Occipital lobe (tissue), 2 donors: Measurements from ENCODE around the gene SUCLG2. TPM values are rescaled to one million over a fixed set of nuclear protein-coding genes. Genes with fewer than 3 reads are reported as not detected.
A peak's percentile ranks its signal among the peaks of the same experiment; 100 is the strongest.

ENCODE experiments used
- DNase-seq: peaks from one replicate; lab custom pipeline; 2025; lab: John Stamatoyannopoulos, UW
- total RNA-seq: library from RNA; depleted of rRNA; stranded (reverse); fragments of >200 nt; gene quantifications from one replicate; pipeline ENCODE4 v1.2.3, GENCODE V29; 2014

Gene SUCLG2
- total RNA-seq, 1 donor from 2014 or later: 9.7 TPM

DNA sequence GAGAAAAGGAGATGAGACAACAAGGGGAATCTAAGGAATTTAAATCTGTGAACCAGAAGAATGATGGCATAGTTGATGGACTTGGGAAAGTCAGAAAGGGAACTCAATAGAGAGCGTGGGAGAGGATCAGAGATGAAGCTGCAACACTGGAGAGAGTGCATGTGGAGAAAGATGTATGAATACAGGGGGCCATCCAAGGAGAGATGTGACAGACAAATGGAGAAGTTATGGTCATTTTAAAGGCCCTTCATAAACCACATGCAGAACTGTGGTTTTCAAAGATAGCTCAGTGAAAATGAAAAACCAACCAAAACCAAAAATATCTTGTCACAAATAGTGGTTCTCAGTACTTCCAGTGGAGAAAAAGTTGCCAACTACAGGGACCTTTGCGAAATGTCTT is 265.2 kb downstream of the SUCLG2 start:
- no peak for DNase-seq

DNA sequence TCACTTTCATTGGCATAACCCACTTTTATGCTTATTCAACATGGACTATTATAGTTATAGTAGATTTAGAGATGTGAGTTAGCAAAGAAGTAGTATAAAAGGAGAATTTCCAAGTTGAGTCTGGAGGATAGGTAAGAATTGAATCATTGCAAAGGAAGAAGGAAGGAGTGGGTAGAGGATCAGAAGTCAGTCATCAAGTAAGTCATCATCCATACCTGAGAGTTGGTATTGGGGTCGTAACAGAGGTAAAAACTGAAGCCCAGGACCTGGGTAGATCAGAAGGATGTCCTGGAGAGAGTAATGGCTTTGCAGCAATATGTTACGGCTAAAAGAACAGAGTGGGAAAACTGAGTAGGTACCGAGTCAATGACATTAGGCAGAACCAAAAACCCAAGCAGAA is 265.7 kb downstream of the SUCLG2 start:
- DNase-seq: no peak

DNA sequence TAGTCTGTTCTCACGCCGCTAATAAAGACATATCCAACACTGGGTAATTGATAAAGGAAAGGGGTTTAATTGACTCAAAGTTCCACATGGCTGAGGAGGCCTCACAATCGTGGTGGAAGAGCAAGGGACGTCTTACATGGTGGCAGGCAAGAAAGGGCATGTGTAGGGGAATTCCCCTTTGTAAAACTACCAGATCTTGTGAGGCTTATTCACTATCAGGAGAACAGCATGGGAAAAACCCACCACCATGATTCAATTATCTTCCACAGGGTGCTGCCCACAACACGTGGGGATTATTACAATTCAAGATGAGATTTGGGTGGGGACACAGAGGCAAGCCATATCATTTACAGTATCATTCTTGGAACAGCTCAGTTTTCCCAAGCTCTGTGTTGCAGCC is 268.0 kb downstream of the SUCLG2 start:
- no peak for DNase-seq

DNA sequence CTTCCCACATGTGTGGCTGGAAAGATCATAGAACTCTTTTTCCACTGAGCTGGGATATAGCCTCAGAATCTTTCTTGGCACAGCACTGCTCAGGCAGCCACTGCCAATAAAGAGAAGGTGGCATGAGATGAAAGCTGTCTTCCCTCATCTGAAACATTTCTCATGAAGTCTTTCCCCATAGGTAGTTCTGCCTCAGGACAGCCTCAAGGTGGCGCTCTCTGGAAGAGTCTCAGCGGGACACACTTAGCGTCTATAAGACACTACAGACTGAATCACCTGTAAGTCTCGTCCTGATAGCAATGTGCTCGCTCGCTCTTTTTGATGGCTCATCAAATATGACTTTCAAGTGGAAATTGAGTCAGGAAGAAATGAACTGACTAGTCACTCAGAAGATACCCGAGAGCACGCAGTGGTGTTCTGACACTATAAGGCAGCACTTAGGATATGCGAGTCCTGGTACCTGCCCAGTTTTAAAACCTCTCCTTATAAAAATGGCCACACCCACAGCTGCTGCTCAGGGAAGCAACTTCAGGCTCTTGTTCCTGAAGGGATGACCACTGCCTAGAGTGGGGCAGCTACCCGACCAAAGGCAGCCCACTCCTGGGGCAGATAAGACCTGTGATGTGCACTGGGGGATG is 269.5 kb downstream of the SUCLG2 start:
- no peak for DNase-seq

DNA sequence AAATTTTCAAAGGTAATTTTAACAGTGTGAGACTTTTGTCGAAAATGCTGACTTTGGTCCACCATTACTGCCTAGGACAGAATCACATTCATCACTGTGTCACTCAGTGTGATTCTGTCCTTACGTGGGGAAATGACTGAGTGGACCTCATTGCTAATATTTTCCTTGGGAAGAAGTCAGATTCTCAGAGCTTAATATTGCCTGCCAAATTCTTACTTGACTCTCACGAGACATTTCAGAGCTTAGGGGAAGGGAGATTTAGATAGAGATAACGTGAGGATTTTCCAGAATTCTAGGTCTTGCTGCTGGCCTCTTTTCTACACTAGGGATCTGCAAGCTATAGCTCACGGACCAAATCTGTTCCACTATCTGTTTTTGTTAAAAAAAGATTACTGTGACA is 270.4 kb downstream of the SUCLG2 start:
- no peak for DNase-seq

DNA sequence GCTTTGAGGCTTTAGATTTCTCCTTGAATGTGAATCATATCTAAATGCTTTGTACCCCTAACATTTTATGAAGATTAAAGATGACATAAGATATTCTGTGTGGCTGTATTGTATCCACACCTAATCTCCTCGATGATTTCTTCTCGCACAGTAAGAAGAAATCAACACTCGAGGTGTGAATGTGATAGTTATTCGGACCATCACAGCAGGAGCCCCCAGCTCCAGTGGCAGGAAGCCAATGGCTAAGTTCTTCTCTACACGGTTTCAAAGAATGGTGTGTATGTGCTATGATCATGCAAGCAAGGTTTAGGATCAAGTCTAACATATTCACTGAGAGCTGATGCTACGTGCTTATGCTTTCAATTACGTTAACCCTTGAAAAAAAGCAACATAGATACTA is 271.0 kb downstream of the SUCLG2 start:
- no peak for DNase-seq

DNA sequence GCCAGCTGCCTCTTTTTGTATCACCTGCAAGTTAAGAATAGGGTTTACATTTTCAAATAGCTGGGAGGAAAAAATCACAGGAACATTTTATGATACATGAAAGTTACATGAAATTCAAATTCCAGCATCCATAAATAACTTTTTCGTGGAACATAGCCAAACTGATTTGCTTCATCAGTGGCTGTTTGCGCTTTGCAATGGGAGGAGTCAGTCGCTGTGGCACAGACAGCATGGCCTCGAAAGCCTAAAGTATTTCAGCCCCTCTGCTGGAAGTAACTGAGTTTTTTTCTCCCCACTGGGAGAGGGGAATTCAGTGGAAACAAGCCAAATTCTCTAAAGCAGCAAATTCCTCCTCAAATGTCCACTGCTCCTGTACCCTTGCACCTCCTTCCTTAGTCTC is 271.9 kb downstream of the SUCLG2 start:
- DNase-seq: no peak

DNA sequence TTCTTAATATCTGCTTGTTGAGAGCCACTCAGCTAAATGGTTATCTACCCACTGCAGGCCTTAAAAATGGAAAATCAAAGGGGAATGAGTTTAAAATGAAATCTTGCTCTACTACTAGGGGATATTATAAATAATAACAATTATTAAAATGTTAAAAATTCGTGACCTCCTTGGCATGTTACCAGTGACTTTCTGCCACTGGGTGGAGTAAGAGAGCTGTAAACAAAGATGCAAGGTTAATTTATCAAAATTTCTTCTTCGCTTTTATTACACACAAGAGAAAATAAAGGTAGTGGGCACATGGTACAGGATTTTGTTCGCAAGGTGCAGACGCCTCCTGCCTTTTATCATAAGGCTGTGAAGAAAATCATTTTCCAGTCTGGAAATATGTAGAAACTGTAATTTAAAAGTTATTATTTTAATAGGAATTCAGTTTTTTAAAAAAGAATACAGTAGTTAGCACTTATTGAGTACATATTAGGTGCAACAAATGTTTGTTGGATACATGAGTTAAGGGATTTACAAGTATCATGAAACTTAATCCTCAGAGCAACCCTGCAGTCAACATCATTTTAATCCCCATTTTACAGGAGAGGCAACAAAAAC is 272.6 kb downstream of the SUCLG2 start:
- DNase-seq: no peak

DNA sequence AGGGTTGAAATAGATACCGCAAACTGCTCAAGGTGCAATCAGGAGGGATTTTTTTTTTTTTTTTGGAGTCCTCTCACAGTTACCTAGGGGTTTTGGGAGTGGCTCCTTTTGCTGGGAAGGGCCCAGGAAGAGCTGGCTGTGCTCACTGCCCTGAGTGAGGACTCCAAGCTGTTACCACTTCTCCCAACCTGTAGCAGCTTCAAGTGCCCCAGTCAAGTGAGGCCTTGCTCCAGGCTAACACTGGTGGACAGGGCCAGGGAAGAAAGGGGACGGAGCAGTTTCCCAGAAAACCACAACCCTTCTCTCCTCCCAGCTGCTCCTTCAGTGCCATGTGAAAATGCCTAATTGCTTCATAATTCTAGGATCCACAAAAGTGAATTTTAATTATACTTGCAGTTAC is 274.3 kb downstream of the SUCLG2 start:
- DNase-seq: no peak

DNA sequence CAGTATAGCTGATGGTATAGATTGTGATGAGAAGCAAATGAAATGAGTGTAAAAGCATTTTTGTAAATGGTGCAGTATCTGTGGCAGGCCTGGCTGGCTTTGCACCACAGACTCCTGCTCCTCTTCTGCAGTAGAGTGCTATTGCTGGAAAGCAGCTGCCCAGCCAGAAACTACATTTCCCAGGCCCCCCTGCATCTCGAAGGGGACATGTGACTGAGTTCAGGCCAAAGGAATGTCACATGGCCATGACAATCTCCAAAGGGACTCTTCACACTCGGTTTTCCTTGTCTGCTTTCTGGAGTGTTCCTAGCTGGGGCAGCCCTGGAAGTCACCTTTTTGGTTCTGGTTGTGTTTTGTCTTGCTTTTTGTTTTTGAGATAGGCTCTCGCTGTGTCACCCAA is 277.1 kb downstream of the SUCLG2 start:
- DNase-seq: no peak

DNA sequence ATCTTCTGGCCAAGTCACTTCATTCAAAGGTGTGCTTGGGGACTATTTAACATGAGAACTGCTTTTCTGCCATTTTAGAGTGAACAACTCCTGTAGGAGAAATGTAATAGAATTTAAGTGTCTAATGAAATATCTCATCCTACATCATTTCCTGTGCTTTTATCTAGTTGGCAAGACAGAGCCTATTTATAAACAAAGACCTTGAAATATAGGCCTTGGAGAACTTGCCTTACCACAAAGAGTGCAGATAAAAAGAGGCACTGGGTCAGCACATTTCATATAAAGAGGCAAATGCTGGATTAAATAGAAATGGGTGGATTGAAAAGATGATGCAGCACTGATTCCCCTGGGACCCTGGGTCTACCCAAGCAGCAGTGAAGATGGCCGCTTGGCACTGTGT is 278.0 kb downstream of the SUCLG2 start:
- no peak for DNase-seq

DNA sequence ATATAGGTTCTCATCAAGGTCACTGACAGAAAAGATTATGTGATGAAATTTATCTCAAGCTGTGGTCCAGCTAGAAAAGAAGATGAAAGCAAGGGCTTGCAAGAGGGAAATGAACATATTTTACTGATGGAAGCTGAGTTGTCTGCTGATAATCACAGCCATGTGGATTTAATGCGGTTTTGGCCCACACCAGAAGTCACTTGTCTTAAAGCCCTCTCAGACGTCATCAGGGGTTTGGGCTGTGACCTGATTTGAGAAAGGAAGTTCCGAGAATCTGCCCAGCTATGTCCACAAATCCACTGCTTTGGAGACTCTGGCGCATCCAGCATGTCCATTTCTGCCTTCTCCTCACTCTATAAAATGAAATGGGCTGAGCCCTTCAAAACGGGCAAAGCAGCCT is 278.4 kb downstream of the SUCLG2 start:
- no peak for DNase-seq

DNA sequence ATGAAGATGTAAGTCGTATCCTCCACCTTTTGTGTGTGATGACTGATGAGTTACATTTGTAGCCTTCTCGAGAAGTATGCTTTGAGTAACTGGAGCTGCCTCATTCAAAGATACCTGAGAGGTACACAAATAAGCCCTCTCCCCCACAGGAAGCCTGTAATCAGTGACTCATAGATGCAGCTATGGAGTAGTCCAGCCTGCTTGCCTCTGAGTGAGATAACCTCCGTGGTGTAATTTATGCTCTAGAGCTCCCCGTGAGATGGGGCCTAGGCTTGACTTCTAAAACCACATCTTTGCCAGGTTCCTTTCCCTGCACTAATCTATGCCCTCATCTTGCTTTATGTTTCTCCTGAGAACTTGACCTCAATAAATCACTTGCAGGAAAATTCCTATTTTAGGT is 291.7 kb downstream of the SUCLG2 start:
- no peak for DNase-seq

DNA sequence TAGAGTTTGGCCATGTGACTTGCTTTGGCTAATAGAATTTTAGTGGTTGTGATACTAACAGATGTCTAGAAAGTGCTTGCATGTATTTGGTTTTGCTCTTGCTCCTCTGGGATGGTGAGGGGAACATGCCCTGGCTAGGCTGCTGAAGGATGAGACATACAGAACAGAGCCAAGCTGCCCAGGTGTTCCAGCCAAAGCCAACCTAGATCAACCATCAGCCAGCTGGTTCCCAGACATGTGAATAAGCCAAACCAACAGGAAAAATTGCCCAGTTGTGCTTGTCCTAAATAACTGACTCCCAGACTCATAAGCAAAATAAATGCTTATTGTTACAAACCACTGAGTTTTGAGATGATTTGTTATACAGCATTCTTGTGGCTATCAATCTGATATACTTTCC is 292.6 kb downstream of the SUCLG2 start:
- DNase-seq: no peak

DNA sequence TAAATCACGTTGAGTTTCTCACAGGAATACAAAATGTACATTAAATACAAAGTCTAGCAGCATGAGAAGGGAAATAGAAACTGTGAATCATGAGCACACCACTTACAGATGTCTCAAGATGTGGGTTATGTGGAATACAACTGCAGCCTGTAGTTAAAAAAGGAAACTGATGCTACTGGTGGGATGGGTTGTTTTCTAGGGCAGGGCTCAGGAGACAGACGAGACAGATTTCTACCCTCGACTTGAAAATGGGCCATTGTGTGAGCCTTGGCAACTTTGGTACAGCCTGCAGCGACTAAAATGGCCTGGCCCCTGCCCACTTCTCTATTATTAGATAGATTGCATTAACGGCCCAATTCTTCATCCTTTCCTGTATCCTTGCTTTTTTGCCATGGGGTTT is 293.1 kb downstream of the SUCLG2 start:
- DNase-seq: peak; percentile 9

DNA sequence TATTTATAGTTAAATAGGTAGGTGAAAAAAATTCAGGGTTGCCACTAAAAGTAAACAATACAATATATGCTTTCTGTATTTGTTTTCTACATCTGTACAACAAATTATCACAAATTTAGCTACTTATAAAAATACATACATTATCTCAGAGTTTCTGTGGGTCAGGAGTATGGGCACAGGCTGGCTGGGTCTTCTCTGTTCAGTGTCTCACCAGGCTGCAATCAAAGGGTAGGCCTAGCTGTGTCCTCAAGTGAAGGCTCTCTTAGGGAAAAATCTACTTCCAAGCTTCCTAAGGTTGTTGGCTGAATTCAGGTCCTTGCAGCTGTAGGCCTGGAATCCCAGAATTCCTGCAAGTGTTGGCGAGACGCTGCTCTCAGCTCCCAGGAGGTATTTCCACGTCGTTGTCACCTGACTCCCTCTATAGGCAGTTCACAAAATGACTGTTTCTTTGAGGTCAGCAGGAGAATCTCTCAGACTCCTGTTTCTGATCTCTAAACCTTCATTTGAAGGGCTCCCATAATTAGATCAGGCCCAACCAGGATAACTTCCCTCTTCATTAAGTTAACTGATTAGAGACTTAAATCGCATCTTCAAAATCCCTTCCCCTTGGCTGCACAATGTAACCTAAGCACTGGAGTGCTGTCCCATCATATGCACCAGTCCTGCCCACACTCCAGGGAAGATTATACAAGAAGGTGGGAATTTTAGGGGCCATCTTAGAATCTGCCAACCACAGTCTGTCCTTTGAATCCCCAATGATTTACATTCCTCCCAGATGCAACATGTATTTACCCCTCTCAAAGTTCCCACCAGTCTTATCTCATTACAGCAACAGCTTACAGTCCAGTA is 296.6 kb downstream of the SUCLG2 start:
- DNase-seq: no peak

DNA sequence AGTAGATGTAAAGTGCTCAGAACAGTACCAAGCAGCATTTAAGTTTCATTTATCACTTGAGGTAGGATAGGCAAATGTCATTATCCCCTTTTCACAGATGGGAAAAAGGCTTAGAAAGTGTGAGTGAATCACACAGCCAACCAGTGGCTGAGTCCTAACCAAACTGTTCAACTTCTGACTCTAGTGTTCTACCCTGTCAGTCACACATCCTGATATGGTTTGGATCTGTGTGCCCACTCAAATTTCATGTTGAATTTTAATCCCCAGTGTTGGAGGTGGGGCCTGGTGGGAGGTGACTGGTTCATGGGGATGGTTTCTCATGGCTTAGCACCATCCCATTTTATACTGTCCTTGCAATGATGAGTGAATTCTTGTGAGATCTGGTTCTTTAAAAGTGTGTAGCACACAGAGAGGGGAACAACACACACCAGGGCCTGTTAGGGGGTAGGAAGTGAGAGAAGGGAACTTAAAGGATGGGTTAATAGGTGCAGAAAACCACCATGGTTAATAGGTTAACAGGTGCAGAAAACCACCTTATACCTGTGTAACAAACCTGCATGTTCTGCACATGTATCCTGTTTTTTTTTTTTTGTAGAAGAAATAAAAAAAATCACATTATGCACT is 304.7 kb downstream of the SUCLG2 start:
- no peak for DNase-seq

DNA sequence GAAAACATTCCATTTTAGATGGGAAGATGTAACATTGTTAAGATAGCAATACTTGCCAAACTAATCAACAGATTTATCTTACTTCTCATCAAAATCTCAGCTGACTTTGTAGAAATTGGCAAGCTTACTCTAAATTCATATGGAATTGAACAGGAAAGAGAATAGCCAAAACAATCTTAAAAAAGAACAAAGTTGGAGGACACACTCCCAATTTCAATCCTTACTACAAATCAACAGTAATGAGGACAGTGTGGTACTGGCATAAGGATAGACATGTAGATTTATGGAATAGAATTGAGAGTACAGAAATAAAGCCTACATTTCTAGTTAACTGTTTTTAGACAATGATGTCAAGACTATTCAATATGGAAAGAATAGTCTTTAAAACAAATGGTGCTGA is 308.3 kb downstream of the SUCLG2 start:
- no peak for DNase-seq

DNA sequence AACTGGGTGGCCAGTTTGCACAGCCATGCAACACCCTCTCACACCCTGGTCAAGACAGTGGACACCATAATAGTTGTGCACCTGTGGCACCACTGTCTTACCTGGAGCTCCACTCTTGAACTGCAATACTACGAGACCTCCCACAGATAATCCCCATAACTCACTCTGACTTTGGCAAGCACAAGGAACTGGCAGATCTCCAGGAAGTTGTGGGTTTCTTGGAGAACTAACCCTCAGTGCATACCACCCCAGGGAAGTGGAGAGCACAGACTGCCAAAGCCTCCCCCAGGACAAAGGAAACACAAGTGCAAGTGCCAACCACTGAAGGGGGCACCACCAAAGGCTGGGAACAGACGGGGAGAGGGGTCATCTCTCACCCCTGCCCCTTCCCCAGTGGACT is 318.6 kb downstream of the SUCLG2 start:
- DNase-seq: no peak

DNA sequence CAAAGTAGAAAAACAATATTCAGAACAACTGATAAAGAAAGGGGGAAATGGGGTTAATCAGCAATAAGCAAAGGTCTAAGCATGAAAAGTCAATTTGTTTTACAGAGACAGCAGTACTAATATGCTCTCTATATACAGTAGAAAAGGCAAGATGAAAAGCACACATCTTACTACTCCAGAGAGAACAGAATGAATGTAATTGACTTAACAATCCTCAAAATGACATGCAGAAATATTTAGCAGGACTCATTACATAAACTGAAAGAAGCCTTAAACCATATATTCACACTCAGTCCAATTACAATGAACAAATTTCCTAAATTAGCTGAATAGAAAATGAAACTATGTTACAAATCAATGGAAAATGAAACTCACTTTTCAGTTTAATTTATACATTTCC is 319.8 kb downstream of the SUCLG2 start:
- no peak for DNase-seq

DNA sequence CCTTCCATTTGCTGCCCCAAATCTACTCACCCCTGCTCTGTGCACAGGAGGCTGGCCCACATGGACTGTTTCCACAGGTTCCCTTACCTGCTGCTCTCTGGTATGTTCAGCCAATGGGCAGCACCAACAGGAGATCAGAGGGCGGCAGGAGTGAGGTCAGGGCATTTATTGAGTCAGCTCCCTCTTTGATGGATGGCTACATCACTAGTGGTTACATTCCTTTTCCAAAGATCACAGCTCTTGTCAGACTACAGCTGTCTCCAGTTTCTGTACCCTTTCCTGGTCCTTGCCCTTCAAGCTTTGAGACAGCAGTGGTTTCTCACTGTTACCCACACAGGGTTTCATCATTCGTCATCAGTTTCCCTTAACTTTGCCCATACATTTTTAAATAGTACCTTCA is 325.1 kb downstream of the SUCLG2 start:
- DNase-seq: no peak

DNA sequence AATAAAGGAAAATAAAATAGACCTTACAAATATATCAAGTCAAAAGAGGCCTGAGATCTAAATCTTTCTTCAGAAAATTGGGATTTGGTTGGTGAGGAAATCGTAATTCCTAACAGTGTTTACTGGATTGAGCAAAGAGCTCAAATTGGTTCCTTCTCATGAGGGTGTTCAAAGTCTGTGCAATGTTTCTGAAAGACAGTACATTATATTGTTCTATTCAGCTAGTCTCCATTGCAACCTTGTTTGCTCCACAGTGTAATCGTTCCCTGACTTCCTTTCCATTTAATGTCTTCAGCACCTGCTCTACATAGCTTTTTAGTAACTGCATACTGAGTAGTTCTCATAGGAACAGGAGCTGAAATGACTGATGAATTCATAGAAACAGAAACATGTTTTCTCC is 326.8 kb downstream of the SUCLG2 start:
- DNase-seq: no peak
